ENCODE data around the gene PIP5KL1. TPM values are rescaled to one million over a fixed set of nuclear protein-coding genes. Genes with fewer than 3 reads are reported as not detected.

PIP5KL1 gene
- polyA plus RNA-seq, 3 donors, result 0.31 to 0.57 (median 0.39) TPM

GRCh38 chr9:127959398-127959797, 28.8 kb upstream of the PIP5KL1 start:
- no peaks in the 10 kb centered on the region for H3K9me3 ChIP-seq (replicated peaks in 1 of 2; ENCODE audit: control insufficient read depth in 1 of 2, insufficient read depth in 1 of 2, low read length in 2 of 2)
- no peak for DNase-seq
- H2AFZ ChIP-seq (ENCODE audit: insufficient read depth, low read depth, low read length, poor library complexity, severe bottlenecking), result no peak overlapping the region
- Mint-ChIP-seq H3K27me3 (ENCODE audit: low read depth in 3 of 3) (peaks cover 2 to 5% (median 4%) of the 10 kb centered on the region in 3 donors), H3K27ac (no peak overlapping the region), H3K9me3 (peaks cover 0 to 4% (median 0%) of the 10 kb centered on the region in 7 donors), H3K36me3 (no peaks in the 10 kb centered on the region), H3K4me1 (peaks cover 8% of the 10 kb centered on the region), H3K4me3 (no peak overlapping the region)
- no peak overlapping the region for H3K4me3 ChIP-seq (replicated peaks in 1 of 3; ENCODE audit: low read depth in 2 of 3, low read length in 3 of 3)
- no peaks in the 10 kb centered on the region for H3K79me2 ChIP-seq (ENCODE audit: insufficient read depth, low read length)
- H4K20me1 ChIP-seq (ENCODE audit: insufficient read depth, low read length), result no peaks in the 10 kb centered on the region
- H3K27me3 ChIP-seq (ENCODE audit: control insufficient read depth in 2 of 2, insufficient read depth in 2 of 2, low read length in 2 of 2), result no peaks in the 10 kb centered on the region
- no peak overlapping the region for H3K4me2 ChIP-seq (replicated peaks; ENCODE audit: extremely low read depth, low read length, poor library complexity, severe bottlenecking)
- H3K27ac ChIP-seq (ENCODE audit: low read depth in 1 of 2, low read length in 2 of 2), result no peak overlapping the region
- TF ChIP-seq CTCF (IDR thresholded peaks at IDR 0.05), result no peak
- no peak overlapping the region for H3K9ac ChIP-seq (ENCODE audit: insufficient read depth, low read length, poor library complexity, severe bottlenecking)
- H3K36me3 ChIP-seq (replicated peaks in 1 of 2; ENCODE audit: control insufficient read depth in 1 of 2, insufficient read depth in 2 of 2, low read length in 2 of 2), result no peaks in the 10 kb centered on the region
- intact Hi-C loops (cut with micrococcal nuclease), result no loop called here
- peaks cover 0 to 7% of the 10 kb centered on the region in 2 donors for H3K4me1 ChIP-seq (ENCODE audit: control insufficient read depth in 1 of 2, insufficient read depth in 2 of 2, low read length in 2 of 2)
- no CpG with 5 or more reads among the region's 4 CpGs for WGBS (ENCODE audit: insufficient coverage)

GRCh38 chr9:127958728-127959127, 28.2 kb upstream of the PIP5KL1 start:
- no peaks in the 10 kb centered on the region for H3K36me3 Mint-ChIP-seq
- no peaks in the 10 kb centered on the region for H3K79me2 ChIP-seq (ENCODE audit: insufficient read depth, low read length)

More at GRCh38 chr9:127958728-127959127, 28.2 kb upstream of the PIP5KL1 start:
- Histone ChIP-seq H3K4me2 (replicated peaks; ENCODE audit: extremely low read depth, low read length, poor library complexity, severe bottlenecking) (no peak overlapping the region), H3K4me1 (ENCODE audit: control insufficient read depth in 1 of 2, insufficient read depth in 2 of 2, low read length in 2 of 2) (peaks cover 0 to 7% of the 10 kb centered on the region in 2 donors), H3K4me3 (replicated peaks in 1 of 3; ENCODE audit: low read depth in 2 of 3, low read length in 3 of 3) (no peak overlapping the region), H3K27ac (ENCODE audit: low read depth in 1 of 2, low read length in 2 of 2) (no peak overlapping the region), H4K20me1 (ENCODE audit: insufficient read depth, low read length) (no peaks in the 10 kb centered on the region), H3K9me3 (replicated peaks in 1 of 2; ENCODE audit: control insufficient read depth in 1 of 2, insufficient read depth in 1 of 2, low read length in 2 of 2) (no peaks in the 10 kb centered on the region), H3K27me3 (ENCODE audit: control insufficient read depth in 2 of 2, insufficient read depth in 2 of 2, low read length in 2 of 2) (no peaks in the 10 kb centered on the region), H3K36me3 (replicated peaks in 1 of 2; ENCODE audit: control insufficient read depth in 1 of 2, insufficient read depth in 2 of 2, low read length in 2 of 2) (no peaks in the 10 kb centered on the region), H3K9ac (ENCODE audit: insufficient read depth, low read length, poor library complexity, severe bottlenecking) (no peak overlapping the region), H2AFZ (ENCODE audit: insufficient read depth, low read depth, low read length, poor library complexity, severe bottlenecking) (no peak overlapping the region)
- DNase-seq, result no peak
- Mint-ChIP-seq H3K27ac (no peak overlapping the region), H3K4me3 (no peak overlapping the region), H3K4me1 (peaks cover 8% of the 10 kb centered on the region), H3K9me3 (peaks cover 0 to 4% (median 0%) of the 10 kb centered on the region in 7 donors), H3K27me3 (ENCODE audit: low read depth in 3 of 3) (peaks cover 2 to 5% (median 4%) of the 10 kb centered on the region in 3 donors)
- intact Hi-C loops (cut with micrococcal nuclease), result no loop called here
- no CpG with 5 or more reads among the region's 1 CpG for WGBS (ENCODE audit: insufficient coverage)
- no peak for TF ChIP-seq CTCF (IDR thresholded peaks at IDR 0.05)
